ENCODE measurements around the gene KLC3.
"Not testable (repeated sequence)": the region's sequence is repeated elsewhere in the genome, so short reads cannot be mapped to it uniquely, and the experiment has no call there.

KLC3 gene

GRCh38 chr19:45320997-45321775 is 19.4 kb upstream of the KLC3 start:
- DNase-seq, result no peak

- DNase-seq, result no peak
Observed at GRCh38 chr19:45321848-45322247, 18.7 kb upstream of the KLC3 start.

GRCh38 chr19:45322311-45322710 is 18.2 kb upstream of the KLC3 start:
- no peak for DNase-seq

GRCh38 chr19:45322744-45323281 is 17.7 kb upstream of the KLC3 start, which contains the start of gene CKM:
TSS of gene CKM (minus strand) at chr19:45322875. CDS start at chr19:45319713, 3,162 bp downstream.
- DNase-seq, result no peak

- DNase-seq, result no peak
Observed at GRCh38 chr19:45323671-45324081, 16.9 kb upstream of the KLC3 start.

GRCh38 chr19:45324349-45324907 is 16.1 kb upstream of the KLC3 start:
- no peak for DNase-seq

- no peak for DNase-seq
Observed at GRCh38 chr19:45327404-45328143, 13.0 kb upstream of the KLC3 start.

- no peak for DNase-seq
Observed at GRCh38 chr19:45331411-45331810, 9.1 kb upstream of the KLC3 start.

GRCh38 chr19:45333609-45334303 is 6.8 kb upstream of the KLC3 start:
- DNase-seq, result no peak

GRCh38 chr19:45334881-45335280 is 5.7 kb upstream of the KLC3 start:
- DNase-seq, result not testable (repeated sequence)

- DNase-seq, result no peak
Observed at GRCh38 chr19:45336696-45337251, 3.8 kb upstream of the KLC3 start.

GRCh38 chr19:45339629-45340028 is 921 bp upstream of the KLC3 start:
- no peak for DNase-seq

GRCh38 chr19:45340899-45341453 is 426 bp downstream of the KLC3 start:
- DNase-seq, result no peak

- no peak for DNase-seq
Observed at GRCh38 chr19:45342911-45343310, 2.4 kb downstream of the KLC3 start.

GRCh38 chr19:45344621-45345505 is 4.3 kb downstream of the KLC3 start:
- DNase-seq, result no peak

GRCh38 chr19:45345506-45345860 is 4.9 kb downstream of the KLC3 start:
- DNase-seq, result no peak

GRCh38 chr19:45346449-45346848 is 5.9 kb downstream of the KLC3 start:
- DNase-seq, result no peak

- no peak for DNase-seq
Observed at GRCh38 chr19:45347570-45348366, 7.2 kb downstream of the KLC3 start.

GRCh38 chr19:45348367-45349125 is 8.0 kb downstream of the KLC3 start:
- DNase-seq, result no peak

- no peak for DNase-seq
Observed at GRCh38 chr19:45349126-45349415, 8.5 kb downstream of the KLC3 start.

All from activated CD4-positive, alpha-beta T cell treated with anti-CD3 and anti-CD28 coated beads, Interleukin-10, Interleukin-2, amounts not matched to agents 100 ng/mL and 50 ng/mL, durations not matched to agents 16 hours and 8 hours (primary cell).